ENCODE data around the gene PCMTD2.
"Not testable (repeated sequence)": the region's sequence is repeated elsewhere in the genome, so short reads cannot be mapped to it uniquely, and the experiment has no call there.

Gene PCMTD2

GRCh38 chr20:64303086-64303485, 47.5 kb downstream of the PCMTD2 start:
- DNase-seq, result not testable (repeated sequence)

GRCh38 chr20:64313761-64314160, 58.2 kb downstream of the PCMTD2 start:
- DNase-seq, result not testable (repeated sequence)

- not testable (repeated sequence) for DNase-seq
These were observed 59.8 kb downstream of the PCMTD2 start for GRCh38 chr20:64315381-64315780.

- DNase-seq, result not testable (repeated sequence)
These were observed 60.3 kb downstream of the PCMTD2 start for GRCh38 chr20:64315884-64316283.

- not testable (repeated sequence) for DNase-seq
These were observed 61.0 kb downstream of the PCMTD2 start for GRCh38 chr20:64316415-64317083.

GRCh38 chr20:64317331-64317730, 61.8 kb downstream of the PCMTD2 start:
- DNase-seq, result not testable (repeated sequence)

- DNase-seq, result not testable (repeated sequence)
These were observed 62.5 kb downstream of the PCMTD2 start for GRCh38 chr20:64318056-64318455.

- DNase-seq, result not testable (repeated sequence)
These were observed 66.7 kb downstream of the PCMTD2 start for GRCh38 chr20:64322031-64322789.
